Renal cortical epithelial cell (primary cell): ENCODE data around the gene SRD5A1. TPM values are rescaled to one million over a fixed set of nuclear protein-coding genes. Genes with fewer than 3 reads are reported as not detected.

Source experiments
- DNase-seq: peaks from one replicate; pipeline ENCODE4 v3.0.0-alpha.2; 2011; ENCODE audit warnings: low read depth
- total RNA-seq: library from RNA; depleted of rRNA; stranded (reverse); fragments of >200 nt; gene quantifications from 2 replicates; pipeline ENCODE4 v1.2.3, GENCODE V29; 2014

SRD5A1 gene
- total RNA-seq, 1 donor from 2014 or later: 45.1 TPM

- DNase-seq: no peak
Observed at GRCh38 chr5:6604946-6605345, 28.3 kb upstream of the SRD5A1 start.

GRCh38 chr5:6606884-6607558 is 26.2 kb upstream of the SRD5A1 start:
- no peak for DNase-seq

- DNase-seq: no peak
Observed at GRCh38 chr5:6607559-6607936, 25.7 kb upstream of the SRD5A1 start.

GRCh38 chr5:6608016-6608415 is 25.2 kb upstream of the SRD5A1 start:
- no peak for DNase-seq

DNA sequence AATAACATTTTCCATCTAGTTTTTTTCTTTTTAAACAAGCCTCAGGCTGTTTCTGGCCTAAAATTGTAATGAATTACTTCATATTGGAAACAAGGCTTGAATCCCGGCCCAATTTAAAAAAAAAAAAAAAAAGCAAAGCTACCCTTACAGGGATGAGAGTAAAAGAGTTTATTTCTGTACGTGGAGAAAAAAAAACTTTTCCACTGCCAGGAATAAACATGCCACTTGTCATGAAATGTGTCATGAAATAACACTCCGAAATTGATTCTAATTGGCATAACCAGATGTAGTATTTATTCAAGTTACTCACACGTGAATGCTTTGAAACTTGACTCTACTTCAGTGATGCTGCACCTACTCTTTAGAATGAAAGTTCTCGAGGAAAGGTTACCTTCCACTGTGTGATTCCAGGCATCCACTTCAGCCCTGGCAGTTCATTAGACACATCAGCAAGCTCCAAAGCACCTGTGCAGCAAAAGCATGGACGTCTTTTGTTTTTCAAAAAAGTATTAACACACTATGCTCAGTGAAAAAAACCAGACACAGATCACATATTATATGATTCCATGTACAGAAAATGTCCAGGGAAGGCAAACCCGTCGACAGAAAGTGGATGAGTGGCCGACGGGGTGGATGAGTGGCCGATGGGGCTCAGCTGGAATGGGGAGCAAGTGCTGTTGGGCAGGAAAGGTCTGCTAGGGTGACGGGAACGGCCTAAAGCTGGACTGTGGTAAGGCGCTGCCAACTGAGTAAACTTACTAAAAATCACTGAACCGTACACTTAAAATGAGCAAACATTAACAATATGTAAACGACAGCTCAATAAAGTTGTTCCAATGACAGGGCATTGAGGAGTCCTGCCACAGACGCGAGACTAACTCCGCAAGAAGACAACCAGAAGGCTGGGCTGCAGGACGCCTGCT is 21.6 kb upstream of the SRD5A1 start:
- peak; percentile 61 for DNase-seq

GRCh38 chr5:6615034-6615815 is 18.0 kb upstream of the SRD5A1 start:
- peak; percentile 61 for DNase-seq

DNA sequence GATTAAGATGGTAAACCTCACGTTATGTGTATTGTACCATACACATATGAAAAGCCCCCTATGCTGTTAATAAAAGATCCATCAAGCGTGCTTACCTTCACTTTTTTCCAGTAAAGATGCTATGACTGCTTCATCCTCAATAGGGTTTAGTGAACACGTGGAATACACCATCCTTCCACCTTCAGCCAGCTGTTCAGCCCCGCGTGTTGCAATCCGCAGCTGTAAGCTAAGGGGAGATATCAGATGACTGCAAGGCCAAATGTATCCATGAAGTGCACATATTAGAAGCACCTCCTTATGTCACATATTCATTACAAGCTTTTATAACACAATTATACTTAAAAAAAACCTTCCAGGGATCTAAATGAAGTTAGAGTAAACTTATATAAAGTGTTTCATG is 16.6 kb upstream of the SRD5A1 start:
- no peak for DNase-seq

DNA sequence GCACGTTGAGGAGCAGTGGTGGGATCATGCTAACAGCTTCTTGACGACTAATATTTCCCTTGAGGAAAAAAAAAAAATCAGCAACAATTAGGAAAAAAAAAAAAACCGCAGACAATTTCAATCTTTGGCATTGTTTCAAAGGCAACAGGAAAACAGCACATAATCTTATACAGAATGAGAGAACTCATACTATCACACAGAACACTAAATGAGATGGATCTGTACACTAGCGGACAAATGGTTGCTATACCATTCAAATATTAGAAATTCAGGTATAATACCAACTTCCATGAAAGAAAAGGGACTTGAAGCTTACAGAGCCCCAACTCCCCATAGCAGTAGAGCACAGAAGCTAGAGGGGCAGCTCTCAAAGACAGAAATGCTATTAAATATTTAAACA is 10.0 kb upstream of the SRD5A1 start:
- no peak for DNase-seq

- DNase-seq: no peak
Observed at GRCh38 chr5:6623941-6624340, 9.3 kb upstream of the SRD5A1 start.

DNA sequence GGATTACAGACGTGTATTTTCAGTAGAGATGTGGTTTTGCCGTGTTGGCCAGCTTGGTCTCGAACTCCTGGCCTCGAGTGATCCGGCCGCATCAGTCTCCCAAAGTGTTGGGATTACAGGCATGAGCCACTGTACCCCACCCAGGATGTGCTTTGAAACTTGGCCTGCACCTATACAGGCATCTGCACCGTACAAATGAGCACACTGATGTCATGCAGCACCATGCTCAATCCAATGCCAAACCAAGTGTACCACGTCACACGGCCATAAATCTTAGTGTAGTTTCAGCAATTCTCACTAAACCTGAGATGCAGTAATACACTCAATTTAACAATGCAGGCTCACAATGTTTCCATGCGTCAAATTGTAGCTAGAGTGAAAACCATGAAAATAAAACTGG is 6.7 kb upstream of the SRD5A1 start:
- DNase-seq: no peak

DNA sequence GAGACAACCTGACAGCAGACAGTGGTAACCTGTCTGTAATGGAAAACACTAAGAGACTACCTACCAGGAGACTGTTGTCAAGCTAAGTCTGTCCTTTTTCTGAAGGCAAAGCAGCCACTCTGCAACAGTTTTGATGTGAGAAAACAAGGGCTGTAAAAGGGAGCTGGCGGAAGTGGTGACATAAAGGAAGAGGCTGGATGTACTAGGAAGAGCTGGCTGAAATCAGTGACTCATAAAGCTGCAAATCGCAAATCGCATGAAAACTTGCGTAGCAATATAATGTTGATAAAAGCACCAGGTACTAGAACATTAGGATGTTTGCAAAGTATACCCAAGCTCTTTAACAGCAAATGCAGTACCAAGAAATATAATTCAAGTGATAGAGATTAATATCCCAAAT is 1.8 kb upstream of the SRD5A1 start:
- no peak for DNase-seq

DNA sequence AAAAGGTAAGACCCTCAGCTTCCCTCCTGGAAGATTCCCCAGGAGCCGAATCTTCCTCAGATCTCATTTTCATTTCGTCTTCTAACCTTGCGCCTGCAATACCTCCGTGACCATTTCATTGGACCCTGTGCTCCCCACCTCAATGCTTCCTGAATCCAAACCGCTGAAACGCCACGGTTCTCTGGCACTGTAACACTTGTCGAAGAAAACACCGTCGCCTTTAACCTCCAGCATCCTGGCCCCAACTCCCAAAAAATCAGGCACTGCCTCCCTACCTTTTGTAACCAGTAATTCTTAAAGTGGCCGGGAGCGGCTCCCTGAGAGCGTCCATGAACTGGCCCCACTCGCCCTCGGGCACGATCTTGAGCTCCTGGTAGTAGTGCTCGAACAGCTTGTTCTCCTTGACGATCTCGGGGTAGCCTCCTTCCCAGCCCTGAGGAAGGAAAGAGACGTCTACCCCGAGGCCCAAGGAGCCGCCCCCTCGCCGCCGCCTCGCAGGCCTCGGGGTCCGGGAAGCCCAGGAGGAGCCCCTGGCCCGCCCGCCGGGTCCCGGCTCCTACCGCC is 834 bp upstream of the SRD5A1 start:
- peak; percentile 7 for DNase-seq

- DNase-seq: no peak
Observed at GRCh38 chr5:6633469-6634245, 417 bp downstream of the SRD5A1 start.

DNA sequence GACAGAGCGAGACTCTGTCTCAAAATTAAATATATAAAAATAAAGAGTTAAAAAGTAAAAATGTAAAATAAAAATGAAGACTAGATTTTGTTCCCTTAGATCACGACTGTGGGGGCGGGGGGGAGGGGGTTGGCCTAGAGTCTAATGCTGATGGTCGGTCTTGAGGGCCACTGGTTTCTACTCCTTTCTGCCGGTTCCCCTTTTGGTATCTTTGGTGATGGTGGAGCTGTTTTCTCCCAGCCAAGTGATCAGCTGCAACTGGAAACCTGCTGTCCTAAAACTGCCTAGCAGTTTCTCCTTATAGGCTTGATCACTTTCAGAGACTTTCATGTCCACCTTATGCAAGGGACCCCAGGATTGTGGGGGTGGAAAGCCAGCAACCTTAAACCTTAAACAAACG is 1.1 kb downstream of the SRD5A1 start:
- no peak for DNase-seq

DNA sequence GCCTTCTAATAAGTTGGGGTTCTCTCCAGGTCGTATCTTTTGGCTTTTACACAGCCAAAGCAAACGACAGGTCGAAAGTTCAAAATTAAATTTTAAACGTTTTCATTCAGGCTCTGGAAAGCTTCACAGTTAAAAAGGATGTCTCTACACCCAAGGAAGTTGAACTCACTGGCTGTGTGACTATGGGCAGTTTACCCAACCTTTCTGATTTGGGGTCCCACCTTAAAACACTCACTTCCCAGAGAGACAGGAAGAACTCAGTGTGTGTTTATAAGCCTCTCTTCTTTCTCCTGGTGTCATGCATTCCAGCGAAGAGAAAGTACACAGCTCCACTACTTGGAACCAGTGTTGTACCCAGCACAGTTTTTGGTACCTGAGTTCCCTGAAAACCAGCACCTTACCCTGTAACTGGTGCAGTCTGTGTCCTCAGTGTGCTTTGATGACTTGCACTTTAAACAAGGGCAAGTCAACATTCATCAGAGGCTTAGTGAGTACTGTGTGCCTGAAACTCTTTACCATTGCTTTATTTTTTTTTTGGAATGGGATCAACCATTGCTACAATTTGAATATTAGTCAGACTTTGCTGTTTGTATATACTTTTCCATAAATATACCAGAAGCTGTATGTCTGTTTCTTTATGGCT is 1.7 kb downstream of the SRD5A1 start:
- no peak for DNase-seq

DNA sequence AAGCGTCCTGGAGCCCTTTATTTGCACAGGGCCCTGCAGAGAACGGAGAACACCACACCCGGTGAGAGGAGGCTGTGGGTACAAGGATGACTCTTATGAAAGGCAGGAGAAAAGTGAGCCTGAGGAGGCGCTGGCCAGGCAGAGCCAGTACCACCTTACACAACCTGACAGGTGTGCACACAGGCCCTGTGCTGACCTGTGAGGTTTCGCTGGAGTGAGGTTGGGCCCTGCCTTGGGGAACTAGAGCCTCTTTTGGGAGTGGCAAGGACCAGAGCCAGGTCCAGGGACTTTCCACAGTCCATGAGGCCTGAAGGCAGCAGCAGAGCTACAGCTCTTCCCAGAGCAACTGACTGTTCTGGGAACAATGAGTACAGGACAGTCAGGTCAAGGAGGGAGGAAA is 3.1 kb downstream of the SRD5A1 start:
- DNase-seq: no peak

DNA sequence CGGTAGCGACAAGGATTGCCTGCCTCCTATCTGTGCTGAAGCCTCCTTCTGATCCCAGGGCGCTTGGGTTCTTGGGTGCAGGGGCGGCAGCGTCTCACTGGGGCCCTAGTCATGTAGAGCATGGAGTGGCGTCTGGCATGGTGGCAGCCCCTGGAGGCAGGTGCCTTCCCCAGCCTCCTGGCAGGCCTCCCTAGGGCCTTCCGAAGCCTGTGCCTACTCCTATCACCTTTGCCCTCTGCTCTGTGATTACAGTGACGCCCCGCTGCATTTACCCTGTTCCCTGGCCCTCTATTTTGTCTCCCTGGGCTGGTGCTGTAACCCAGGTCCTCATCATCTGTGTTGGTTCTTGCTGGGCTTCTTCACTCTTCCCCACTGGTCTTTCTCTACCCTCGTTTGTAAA is 3.8 kb downstream of the SRD5A1 start:
- no peak for DNase-seq

- DNase-seq: no peak
Observed at GRCh38 chr5:6637590-6637989, 4.3 kb downstream of the SRD5A1 start.

- no peak for DNase-seq
Observed at GRCh38 chr5:6638236-6638635, 5.0 kb downstream of the SRD5A1 start.

DNA sequence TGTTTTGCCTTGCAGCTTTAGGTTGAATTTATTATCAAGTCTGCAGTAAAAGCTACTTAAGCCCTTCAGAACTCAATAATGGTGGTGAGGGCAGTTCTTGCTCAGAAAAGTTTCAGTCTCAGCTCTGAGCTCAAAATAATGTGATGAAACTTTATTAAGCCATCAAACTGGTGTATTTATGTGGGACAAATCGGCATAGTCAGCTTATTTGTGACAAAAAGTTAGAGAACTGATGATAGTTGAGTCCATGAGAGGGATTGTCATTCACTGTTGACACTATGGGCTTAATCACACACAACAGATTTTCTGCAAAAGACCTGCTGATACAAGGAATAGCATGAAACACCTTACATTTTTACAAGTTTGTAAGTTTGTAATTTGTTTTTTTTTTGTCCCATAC is 9.4 kb downstream of the SRD5A1 start:
- DNase-seq: no peak

- DNase-seq: no peak
Observed at GRCh38 chr5:6644794-6645241, 11.6 kb downstream of the SRD5A1 start.
